Measurements from ENCODE around the gene FBXO27.

DNA sequence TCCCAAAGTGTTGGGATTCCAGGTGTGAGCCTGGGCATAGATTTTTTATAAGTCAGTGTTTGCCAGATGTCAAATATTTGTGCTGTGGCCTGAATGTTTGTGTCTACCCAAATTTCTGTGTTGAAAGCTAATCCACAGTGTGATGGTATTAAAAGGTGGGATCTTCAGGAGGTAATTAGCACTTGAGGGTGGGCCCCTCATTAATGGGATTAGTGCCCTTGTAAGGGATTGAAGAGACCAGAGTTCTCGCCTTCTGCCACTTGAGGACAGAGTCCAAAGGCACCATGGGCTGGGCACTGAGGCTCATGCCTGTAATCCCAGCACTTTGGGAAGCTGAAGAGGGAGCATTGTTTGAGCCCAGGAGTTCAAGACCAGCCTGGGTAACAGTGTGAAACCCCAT is 47.1 kb downstream of the FBXO27 start:
- TF ChIP-seq, protein P1, sequence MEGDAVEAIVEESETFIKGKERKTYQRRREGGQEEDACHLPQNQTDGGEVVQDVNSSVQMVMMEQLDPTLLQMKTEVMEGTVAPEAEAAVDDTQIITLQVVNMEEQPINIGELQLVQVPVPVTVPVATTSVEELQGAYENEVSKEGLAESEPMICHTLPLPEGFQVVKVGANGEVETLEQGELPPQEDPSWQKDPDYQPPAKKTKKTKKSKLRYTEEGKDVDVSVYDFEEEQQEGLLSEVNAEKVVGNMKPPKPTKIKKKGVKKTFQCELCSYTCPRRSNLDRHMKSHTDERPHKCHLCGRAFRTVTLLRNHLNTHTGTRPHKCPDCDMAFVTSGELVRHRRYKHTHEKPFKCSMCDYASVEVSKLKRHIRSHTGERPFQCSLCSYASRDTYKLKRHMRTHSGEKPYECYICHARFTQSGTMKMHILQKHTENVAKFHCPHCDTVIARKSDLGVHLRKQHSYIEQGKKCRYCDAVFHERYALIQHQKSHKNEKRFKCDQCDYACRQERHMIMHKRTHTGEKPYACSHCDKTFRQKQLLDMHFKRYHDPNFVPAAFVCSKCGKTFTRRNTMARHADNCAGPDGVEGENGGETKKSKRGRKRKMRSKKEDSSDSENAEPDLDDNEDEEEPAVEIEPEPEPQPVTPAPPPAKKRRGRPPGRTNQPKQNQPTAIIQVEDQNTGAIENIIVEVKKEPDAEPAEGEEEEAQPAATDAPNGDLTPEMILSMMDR (conservative IDR thresholded peaks at IDR 0.05; ENCODE audit: low read depth, low read length), result no peak
- TF ChIP-seq EZH2 (IDR thresholded peaks at IDR 0.05; ENCODE audit: borderline replicate concordance, low read depth, low read length, poor library complexity, severe bottlenecking), result no peak
